GM12878 (cell line): ENCODE results near the gene CFAP57. TPM values are rescaled to one million over a fixed set of nuclear protein-coding genes. Genes with fewer than 3 reads are reported as not detected.

Experiments used
- ATAC-seq: fragments of 200-7000 bp; cut with Tn5 transposase; 3 replicates; pipeline ENCODE4 v1.9.1; 2020; ENCODE audit warnings: mild to moderate bottlenecking, moderate library complexity
- BruUV-seq: library from RNA; stranded (reverse); fragments of 400-500 nt; replicated peaks from 2 replicates; lab custom pipeline; 2021; lab: Mats Ljungman, UMichigan
- CTCF ChIA-PET: fragments of 300-600 bp; sonication (Branson Sonifier 250); formaldehyde crosslinking; extraction: SDS; loops from one replicate; lab custom pipeline; 2021; ENCODE audit warnings: inconsistent platforms; lab: Yijun Ruan, JAX
- POLR2A ChIA-PET: fragments of 350-600 bp; formaldehyde crosslinking; extraction: SDS; loops from one replicate; lab custom pipeline; 2021; ENCODE audit warnings: inconsistent platforms; lab: Charles Lee
- RAD21 ChIA-PET: fragments of 300-600 bp; sonication (Branson Sonifier 250); formaldehyde crosslinking; loops from one replicate; lab custom pipeline; 2023; ENCODE audit warnings: antibody characterized with exemption; ENCODE audit not compliant: unreplicated experiment; lab: Charles Lee
- SMC1A ChIA-PET: fragments of 300-600 bp; sonication (Branson Sonifier 250); formaldehyde crosslinking; loops from one replicate; lab custom pipeline; 2023; ENCODE audit not compliant: unreplicated experiment, uncharacterized antibody; lab: Charles Lee
- DNase-seq: peaks from one replicate; pipeline ENCODE4 v3.0.0-alpha.2; 2011; ENCODE audit warnings: low read depth, low spot score
- FAIRE-seq: peaks from 3 replicates; lab custom pipeline; 2011; peaks lifted over from hg19 to GRCh38; lab: Jason Lieb, UNC
- H2AFZ ChIP-seq: 2 replicates; pipeline ENCODE4 v1.6.0; 2011; ENCODE audit warnings: low read depth, low read length, control low read depth; ENCODE audit not compliant: control insufficient read depth
- H3K27ac ChIP-seq: 2 replicates; pipeline ENCODE4 v1.5.1; 2011; ENCODE audit warnings: control low read depth; ENCODE audit not compliant: control insufficient read depth, insufficient read depth
- H3K27me3 ChIP-seq, 2 experiments: replicated peaks in 1 of 2; 2 replicates each; pipeline versions ENCODE4 v1.6.0 to v1.6.1; 2011; ENCODE audit warnings: low read length in 1 of 2; ENCODE audit not compliant: control insufficient read depth in 2 of 2, insufficient read depth in 2 of 2
- H3K36me3 ChIP-seq, 2 experiments: 2 replicates each; pipeline ENCODE4 v1.5.1; 2011; ENCODE audit warnings: low read length in 1 of 2; ENCODE audit not compliant: control insufficient read depth in 2 of 2, insufficient read depth in 2 of 2
- H3K4me1 ChIP-seq: 2 replicates; pipeline ENCODE4 v1.6.1; 2011; ENCODE audit warnings: mild to moderate bottlenecking, low read length, moderate library complexity, mixed read lengths; ENCODE audit not compliant: control insufficient read depth, insufficient read depth
- H3K4me2 ChIP-seq: 2 replicates; pipeline ENCODE4 v1.6.0; 2011; ENCODE audit warnings: control low read depth; ENCODE audit not compliant: control insufficient read depth, insufficient read depth
- H3K4me3 ChIP-seq: fragments of 200-600 bp; sonication (generic); 2 replicates; pipeline ENCODE4 v1.5.1; 2016
- H3K79me2 ChIP-seq: 2 replicates; pipeline ENCODE4 v1.6.0; 2011; ENCODE audit warnings: low read length; ENCODE audit not compliant: control insufficient read depth, insufficient read depth
- H3K9ac ChIP-seq: 2 replicates; pipeline ENCODE4 v1.8.0; 2011; ENCODE audit warnings: low read length, control low read depth, mixed read lengths; ENCODE audit not compliant: control insufficient read depth, insufficient read depth
- H3K9me3 ChIP-seq: replicated peaks from 3 replicates; pipeline ENCODE4 v1.5.1; 2011; ENCODE audit warnings: mild to moderate bottlenecking, low read length; ENCODE audit not compliant: control insufficient read depth, insufficient read depth
- H4K20me1 ChIP-seq: 2 replicates; pipeline ENCODE4 v1.6.0; 2011; ENCODE audit not compliant: control insufficient read depth, insufficient read depth
- CEBPB ChIP-seq, 2 experiments: fragments of 150-350 bp in 1 of 2; IDR thresholded peaks; 2 replicates each; pipeline ENCODE4 v1.6.1; 2012 to 2014; ENCODE audit warnings: low read depth in 2 of 2, low read length in 2 of 2, borderline replicate concordance in 1 of 2, inconsistent platforms in 1 of 2
- HDGF ChIP-seq: fragments of 450-650 bp; IDR thresholded peaks from 2 replicates; pipeline ENCODE4 v1.6.1; 2016; ENCODE audit warnings: antibody characterized with exemption
- IKZF2 ChIP-seq, 2 experiments: fragments of 450-650 bp; IDR thresholded peaks; 2 replicates each; pipeline ENCODE4 v1.6.1; 2017; ENCODE audit warnings: mild to moderate bottlenecking in 2 of 2, moderate library complexity in 2 of 2
- JUNB ChIP-seq: IDR thresholded peaks from 2 replicates; pipeline ENCODE4 v1.6.1; 2016; ENCODE audit warnings: antibody characterized with exemption, mild to moderate bottlenecking
- KLF5 ChIP-seq: fragments of 450-650 bp; IDR thresholded peaks from 2 replicates; pipeline ENCODE4 v1.6.1; 2014; ENCODE audit warnings: mild to moderate bottlenecking; ENCODE audit not compliant: partially characterized antibody
- PAX5 ChIP-seq: IDR thresholded peaks from 2 replicates; pipeline ENCODE4 v1.6.1; 2011; ENCODE audit warnings: low read depth, low read length, borderline replicate concordance
- SIX5 ChIP-seq: IDR thresholded peaks from 2 replicates; pipeline ENCODE4 v1.6.1; 2011; ENCODE audit warnings: mild to moderate bottlenecking, low read depth, low read length, moderate library complexity; ENCODE audit not compliant: severe bottlenecking
- SREBF1 ChIP-seq: IDR thresholded peaks from 2 replicates; pipeline ENCODE4 v1.6.1; 2012; ENCODE audit warnings: mild to moderate bottlenecking, low read length
- YBX1 ChIP-seq: fragments of 450-650 bp; IDR thresholded peaks from 2 replicates; pipeline ENCODE4 v1.6.1; 2016; ENCODE audit warnings: antibody characterized with exemption
- WGBS: methylation state at CpG from one replicate; pipeline ENCODE4 v1.1.6; 2016; ENCODE audit warnings: low lambda C conversion rate; ENCODE audit not compliant: insufficient replicate concordance, insufficient coverage; ENCODE audit errors: missing lambda C conversion rate; 5-methylcytosine and 5-hydroxymethylcytosine counted together
- in situ Hi-C: fragments of 300-500 bp; cut with MboI; formaldehyde crosslinking; loops from 9 replicates; pipeline ENCODE4 v1.14.3; 2018; ENCODE audit warnings: mixed read lengths
- intact Hi-C: fragments of 100-400 bp; cut with micrococcal nuclease; formaldehyde crosslinking; loops from one replicate; pipeline ENCODE4 v1.14.2; 2022; ENCODE audit not compliant: unreplicated experiment
- polyA plus RNA-seq, 11 experiments: library from polyadenylated mRNA; depleted of rRNA in 4 of 11; unstranded in 6 of 11; stranded (reverse) in 5 of 11; fragments of >200 nt; fragmentation: Nextera tagmentation in 4 of 11; fragmentation: Illumina TruSeq in 1 of 11; extraction: Ambion mirVana in 4 of 11; extraction: Trizol in 1 of 11; gene quantifications; 1 replicate in 1 of 11; 2 replicates in 10 of 11; pipeline versions ENCODE4 v1.2.1 to v1.2.3, GENCODE V29; 2011 to 2016; ENCODE audit warnings: inconsistent platforms in 2 of 11, missing spikeins in 2 of 11, low read depth in 1 of 11
- total RNA-seq, 4 experiments: library from RNA; depleted of rRNA in 3 of 4; stranded (reverse); fragments of >200 nt in 3 of 4; fragmentation: Illumina TruSeq in 1 of 4; extraction: Trizol in 1 of 4; gene quantifications; 2 replicates each; pipeline versions ENCODE4 v1.2.1 to v1.2.3, GENCODE V29; 2013 to 2021
- TF ChIP-seq, protein P1 (sequence below): fragments of 450-650 bp; formaldehyde crosslinking; IDR thresholded peaks from 2 replicates; pipeline ENCODE4 v1.4.0; 2022; ENCODE audit warnings: mild to moderate bottlenecking, moderate library complexity
- TF ChIP-seq, protein P2 (sequence below): fragments of 450-650 bp; formaldehyde crosslinking; IDR thresholded peaks from 2 replicates; pipeline ENCODE4 v1.4.0; 2020; ENCODE audit warnings: mild to moderate bottlenecking, moderate library complexity
- TF ChIP-seq, protein P3 (sequence below): fragments of 450-650 bp; IDR thresholded peaks from 2 replicates; pipeline ENCODE4 v1.6.1; 2017; ENCODE audit warnings: low read depth, mild to moderate bottlenecking, moderate library complexity
- TF ChIP-seq, protein P4 (sequence below): fragments of 450-650 bp; IDR thresholded peaks from 2 replicates; pipeline ENCODE4 v1.6.1; 2017; ENCODE audit warnings: mild to moderate bottlenecking

Gene CFAP57
- total and polyA plus RNA-seq, 10 of the 15 experiments (the other 5 are each of a cell fraction or from before 2014, with no cell fraction given), result 0.45 to 4.8 (median 1.3) TPM

DNA sequence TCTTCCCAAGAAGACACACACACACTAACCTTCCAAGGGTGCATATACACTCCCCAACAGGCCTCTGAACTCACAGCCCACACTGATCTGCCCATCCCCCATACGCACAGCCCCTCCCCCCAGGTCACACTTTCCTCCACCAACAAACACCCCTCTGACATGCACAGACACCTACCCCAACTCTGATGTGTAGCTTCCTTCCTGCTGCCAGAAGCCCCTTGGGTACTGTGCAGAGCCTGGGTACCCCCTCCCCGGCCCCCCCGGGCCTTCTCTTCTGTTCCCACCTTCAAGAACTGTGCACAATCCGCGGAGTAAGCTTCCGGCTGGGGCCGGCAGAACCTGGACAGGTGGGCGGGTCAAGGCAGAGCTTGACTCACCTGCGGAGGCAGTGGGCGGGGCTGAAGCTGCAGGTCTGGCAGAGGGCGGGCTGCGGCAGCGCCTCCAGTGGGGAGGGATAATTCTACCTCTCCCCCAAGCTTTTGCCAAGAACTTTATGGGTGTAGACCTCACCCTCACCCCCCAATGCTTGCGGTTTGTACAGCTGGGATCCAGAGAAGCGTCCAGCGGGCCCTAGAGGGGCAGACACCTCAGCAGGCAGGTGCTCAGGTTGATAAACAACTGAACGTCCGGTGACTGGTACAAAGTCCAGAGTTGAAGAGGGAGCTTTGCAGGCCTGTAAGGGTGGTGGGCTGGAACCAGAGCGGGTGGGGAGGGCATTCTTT is 113.3 kb downstream of the CFAP57 start, which contains the start of gene C1orf210:
Gene C1orf210, minus strand, starts transcription at position 313 of the 722 bp plus-strand sequence. CDS start 2,311 bp downstream, outside the sequence.
- no peak for ATAC-seq
- Histone ChIP-seq H4K20me1 (no peaks in the 10 kb centered on the region), H3K4me2 (no peak within 1 kb of the TSS), H3K4me1 (no peaks in the 10 kb centered on the region), H3K36me3 (no peaks in the 10 kb centered on the region), H3K9me3 (no peaks in the 10 kb centered on the region), H3K27me3 (no peaks in the 10 kb centered on the region; a peak in 2 of 4 replicates), H2AFZ (no peak within 1 kb of the TSS), H3K79me2 (no peaks in the 10 kb centered on the region), H3K4me3 (no peak within 1 kb of the TSS), H3K9ac (no peak within 1 kb of the TSS), H3K27ac (no peak within 1 kb of the TSS)
- RAD21 ChIA-PET, result interaction anchor here (1.3 kb wide), 1 partner anchor 10 kb away, joined by 4 read pairs; no protein-coding TSS in a partner anchor
- FAIRE-seq, result no peak
- intact Hi-C loops, result no loop called here
- BruUV-seq, result no TSS peak
- no peak for DNase-seq
- SMC1A ChIA-PET, result interaction anchor here (0.9 kb wide), 1 partner anchor 18 kb away, joined by 3 read pairs; no protein-coding TSS in a partner anchor
- WGBS, result 60% methylated on average over 19 of the region's 19 CpGs
- POLR2A ChIA-PET, result interaction anchor here (1.6 kb wide), 1 partner anchor 9 kb away, joined by 4 read pairs; no protein-coding TSS in a partner anchor
- in situ Hi-C loops, result no loop called here
- CTCF ChIA-PET, result interaction anchor here (1.1 kb wide), 1 partner anchor 9 kb away, joined by 5 read pairs; no protein-coding TSS in a partner anchor
- TF ChIP-seq SIX5, result no peak
- TF ChIP-seq YBX1, result no peak
- TF ChIP-seq CEBPB (IDR thresholded peaks at IDR 0.05; ENCODE audit: borderline replicate concordance in 1 of 2, low read depth in 2 of 2, low read length in 2 of 2), result no peak
- no peak for TF ChIP-seq KLF5
- no peak for TF ChIP-seq HDGF
- TF ChIP-seq, protein P1, sequence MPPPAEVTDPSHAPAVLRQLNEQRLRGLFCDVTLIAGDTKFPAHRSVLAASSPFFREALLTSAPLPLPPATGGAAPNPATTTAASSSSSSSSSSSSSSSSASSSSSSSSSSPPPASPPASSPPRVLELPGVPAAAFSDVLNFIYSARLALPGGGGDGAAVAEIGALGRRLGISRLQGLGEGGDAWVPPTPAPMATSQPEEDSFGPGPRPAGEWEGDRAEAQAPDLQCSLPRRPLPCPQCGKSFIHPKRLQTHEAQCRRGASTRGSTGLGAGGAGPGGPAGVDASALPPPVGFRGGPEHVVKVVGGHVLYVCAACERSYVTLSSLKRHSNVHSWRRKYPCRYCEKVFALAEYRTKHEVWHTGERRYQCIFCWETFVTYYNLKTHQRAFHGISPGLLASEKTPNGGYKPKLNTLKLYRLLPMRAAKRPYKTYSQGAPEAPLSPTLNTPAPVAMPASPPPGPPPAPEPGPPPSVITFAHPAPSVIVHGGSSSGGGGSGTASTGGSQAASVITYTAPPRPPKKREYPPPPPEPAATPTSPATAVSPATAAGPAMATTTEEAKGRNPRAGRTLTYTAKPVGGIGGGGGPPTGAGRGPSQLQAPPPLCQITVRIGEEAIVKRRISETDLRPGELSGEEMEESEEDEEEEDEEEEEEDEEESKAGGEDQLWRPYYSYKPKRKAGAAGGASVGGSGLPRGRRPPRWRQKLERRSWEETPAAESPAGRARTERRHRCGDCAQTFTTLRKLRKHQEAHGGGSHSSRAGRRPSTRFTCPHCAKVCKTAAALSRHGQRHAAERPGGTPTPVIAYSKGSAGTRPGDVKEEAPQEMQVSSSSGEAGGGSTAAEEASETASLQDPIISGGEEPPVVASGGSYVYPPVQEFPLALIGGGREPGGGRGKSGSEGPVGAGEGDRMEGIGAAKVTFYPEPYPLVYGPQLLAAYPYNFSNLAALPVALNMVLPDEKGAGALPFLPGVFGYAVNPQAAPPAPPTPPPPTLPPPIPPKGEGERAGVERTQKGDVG (CRISPR knock-in tag), result no peak
- TF ChIP-seq, protein P2, sequence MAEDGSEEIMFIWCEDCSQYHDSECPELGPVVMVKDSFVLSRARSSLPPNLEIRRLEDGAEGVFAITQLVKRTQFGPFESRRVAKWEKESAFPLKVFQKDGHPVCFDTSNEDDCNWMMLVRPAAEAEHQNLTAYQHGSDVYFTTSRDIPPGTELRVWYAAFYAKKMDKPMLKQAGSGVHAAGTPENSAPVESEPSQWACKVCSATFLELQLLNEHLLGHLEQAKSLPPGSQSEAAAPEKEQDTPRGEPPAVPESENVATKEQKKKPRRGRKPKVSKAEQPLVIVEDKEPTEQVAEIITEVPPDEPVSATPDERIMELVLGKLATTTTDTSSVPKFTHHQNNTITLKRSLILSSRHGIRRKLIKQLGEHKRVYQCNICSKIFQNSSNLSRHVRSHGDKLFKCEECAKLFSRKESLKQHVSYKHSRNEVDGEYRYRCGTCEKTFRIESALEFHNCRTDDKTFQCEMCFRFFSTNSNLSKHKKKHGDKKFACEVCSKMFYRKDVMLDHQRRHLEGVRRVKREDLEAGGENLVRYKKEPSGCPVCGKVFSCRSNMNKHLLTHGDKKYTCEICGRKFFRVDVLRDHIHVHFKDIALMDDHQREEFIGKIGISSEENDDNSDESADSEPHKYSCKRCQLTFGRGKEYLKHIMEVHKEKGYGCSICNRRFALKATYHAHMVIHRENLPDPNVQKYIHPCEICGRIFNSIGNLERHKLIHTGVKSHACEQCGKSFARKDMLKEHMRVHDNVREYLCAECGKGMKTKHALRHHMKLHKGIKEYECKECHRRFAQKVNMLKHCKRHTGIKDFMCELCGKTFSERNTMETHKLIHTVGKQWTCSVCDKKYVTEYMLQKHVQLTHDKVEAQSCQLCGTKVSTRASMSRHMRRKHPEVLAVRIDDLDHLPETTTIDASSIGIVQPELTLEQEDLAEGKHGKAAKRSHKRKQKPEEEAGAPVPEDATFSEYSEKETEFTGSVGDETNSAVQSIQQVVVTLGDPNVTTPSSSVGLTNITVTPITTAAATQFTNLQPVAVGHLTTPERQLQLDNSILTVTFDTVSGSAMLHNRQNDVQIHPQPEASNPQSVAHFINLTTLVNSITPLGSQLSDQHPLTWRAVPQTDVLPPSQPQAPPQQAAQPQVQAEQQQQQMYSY, result no peak
- TF ChIP-seq IKZF2 (IDR thresholded peaks at IDR 0.05), result no peak
- no peak for TF ChIP-seq SREBF1
- no peak for TF ChIP-seq JUNB
- TF ChIP-seq PAX5, result no peak
- TF ChIP-seq, protein P3, sequence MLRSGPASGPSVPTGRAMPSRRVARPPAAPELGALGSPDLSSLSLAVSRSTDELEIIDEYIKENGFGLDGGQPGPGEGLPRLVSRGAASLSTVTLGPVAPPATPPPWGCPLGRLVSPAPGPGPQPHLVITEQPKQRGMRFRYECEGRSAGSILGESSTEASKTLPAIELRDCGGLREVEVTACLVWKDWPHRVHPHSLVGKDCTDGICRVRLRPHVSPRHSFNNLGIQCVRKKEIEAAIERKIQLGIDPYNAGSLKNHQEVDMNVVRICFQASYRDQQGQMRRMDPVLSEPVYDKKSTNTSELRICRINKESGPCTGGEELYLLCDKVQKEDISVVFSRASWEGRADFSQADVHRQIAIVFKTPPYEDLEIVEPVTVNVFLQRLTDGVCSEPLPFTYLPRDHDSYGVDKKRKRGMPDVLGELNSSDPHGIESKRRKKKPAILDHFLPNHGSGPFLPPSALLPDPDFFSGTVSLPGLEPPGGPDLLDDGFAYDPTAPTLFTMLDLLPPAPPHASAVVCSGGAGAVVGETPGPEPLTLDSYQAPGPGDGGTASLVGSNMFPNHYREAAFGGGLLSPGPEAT, result no peak
- TF ChIP-seq, protein P4, sequence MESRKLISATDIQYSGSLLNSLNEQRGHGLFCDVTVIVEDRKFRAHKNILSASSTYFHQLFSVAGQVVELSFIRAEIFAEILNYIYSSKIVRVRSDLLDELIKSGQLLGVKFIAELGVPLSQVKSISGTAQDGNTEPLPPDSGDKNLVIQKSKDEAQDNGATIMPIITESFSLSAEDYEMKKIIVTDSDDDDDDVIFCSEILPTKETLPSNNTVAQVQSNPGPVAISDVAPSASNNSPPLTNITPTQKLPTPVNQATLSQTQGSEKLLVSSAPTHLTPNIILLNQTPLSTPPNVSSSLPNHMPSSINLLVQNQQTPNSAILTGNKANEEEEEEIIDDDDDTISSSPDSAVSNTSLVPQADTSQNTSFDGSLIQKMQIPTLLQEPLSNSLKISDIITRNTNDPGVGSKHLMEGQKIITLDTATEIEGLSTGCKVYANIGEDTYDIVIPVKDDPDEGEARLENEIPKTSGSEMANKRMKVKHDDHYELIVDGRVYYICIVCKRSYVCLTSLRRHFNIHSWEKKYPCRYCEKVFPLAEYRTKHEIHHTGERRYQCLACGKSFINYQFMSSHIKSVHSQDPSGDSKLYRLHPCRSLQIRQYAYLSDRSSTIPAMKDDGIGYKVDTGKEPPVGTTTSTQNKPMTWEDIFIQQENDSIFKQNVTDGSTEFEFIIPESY, result no peak
